ENCODE data around the gene CECR2. TPM values are rescaled to one million over a fixed set of nuclear protein-coding genes. Genes with fewer than 3 reads are reported as not detected.

CECR2 gene
- total and polyA plus RNA-seq, 7 experiments from 2014 or later, result 0.08 to 0.37 (median 0.15) TPM; not detected in 4

- H3K4me1 Mint-ChIP-seq, result peaks cover 0 to 3% (median 0%) of the 10 kb centered on the region in 7 donors
- peaks cover 0 to 23% (median 13%) of the 10 kb centered on the region in 5 donors for H3K27me3 Mint-ChIP-seq
- DNase-seq, result no peak
- no peaks in the 10 kb centered on the region for H3K36me3 Mint-ChIP-seq
- no peaks in the 10 kb centered on the region for H3K9me3 Mint-ChIP-seq
- ChIA-PET POLR2A (no interaction called here), CTCF (no interaction called here)
- ATAC-seq, result no peak
- Histone ChIP-seq H3K9me3 (ENCODE audit: control insufficient read depth in 2 of 3, low read length in 3 of 3) (no peaks in the 10 kb centered on the region), H3K27ac (ENCODE audit: low read depth, low read length) (no peak overlapping the region), H3K4me1 (ENCODE audit: control insufficient read depth in 2 of 2, insufficient read depth in 2 of 2, low read length in 2 of 2) (no peaks in the 10 kb centered on the region), H3K27me3 (ENCODE audit: control insufficient read depth in 2 of 2, insufficient read depth in 2 of 2, low read length in 2 of 2) (no peaks in the 10 kb centered on the region), H3K4me3 (ENCODE audit: low read length) (no peak overlapping the region), H3K36me3 (ENCODE audit: control insufficient read depth in 2 of 3, insufficient read depth in 3 of 3, low read length in 3 of 3) (no peaks in the 10 kb centered on the region)
- no peak overlapping the region for H3K27ac Mint-ChIP-seq
- intact Hi-C loops (cut with micrococcal nuclease), result no loop called here
- no peak overlapping the region for H3K4me3 Mint-ChIP-seq
Observed at GRCh38 chr22:17436382-17436980, 67.2 kb downstream of the CECR2 start.

- Mint-ChIP-seq H3K27me3 (peaks cover 0 to 23% (median 13%) of the 10 kb centered on the region in 5 donors), H3K36me3 (no peaks in the 10 kb centered on the region), H3K4me3 (no peak overlapping the region), H3K9me3 (no peaks in the 10 kb centered on the region), H3K27ac (no peak overlapping the region), H3K4me1 (peaks cover 0 to 3% (median 0%) of the 10 kb centered on the region in 7 donors)
- ChIA-PET CTCF (no interaction called here), POLR2A (no interaction called here)
- ATAC-seq (no peak), DNase-seq (no peak)
- Histone ChIP-seq H3K4me3 (ENCODE audit: low read length) (no peak overlapping the region), H3K4me1 (ENCODE audit: control insufficient read depth in 2 of 2, insufficient read depth in 2 of 2, low read length in 2 of 2) (no peaks in the 10 kb centered on the region), H3K36me3 (ENCODE audit: control insufficient read depth in 2 of 3, insufficient read depth in 3 of 3, low read length in 3 of 3) (no peaks in the 10 kb centered on the region), H3K9me3 (ENCODE audit: control insufficient read depth in 2 of 3, low read length in 3 of 3) (no peaks in the 10 kb centered on the region), H3K27ac (ENCODE audit: low read depth, low read length) (no peak overlapping the region), H3K27me3 (ENCODE audit: control insufficient read depth in 2 of 2, insufficient read depth in 2 of 2, low read length in 2 of 2) (no peaks in the 10 kb centered on the region)
- intact Hi-C loops (cut with micrococcal nuclease), result no loop called here
Observed at GRCh38 chr22:17436981-17437412, 67.7 kb downstream of the CECR2 start.

- Mint-ChIP-seq H3K9me3 (no peaks in the 10 kb centered on the region), H3K36me3 (no peaks in the 10 kb centered on the region), H3K4me3 (no peak overlapping the region), H3K27me3 (peaks cover 0 to 23% (median 13%) of the 10 kb centered on the region in 5 donors), H3K4me1 (peaks cover 0 to 3% (median 0%) of the 10 kb centered on the region in 7 donors), H3K27ac (no peak overlapping the region)
- no peak for ATAC-seq
- Histone ChIP-seq H3K27me3 (ENCODE audit: control insufficient read depth in 2 of 2, insufficient read depth in 2 of 2, low read length in 2 of 2) (no peaks in the 10 kb centered on the region), H3K4me1 (ENCODE audit: control insufficient read depth in 2 of 2, insufficient read depth in 2 of 2, low read length in 2 of 2) (no peaks in the 10 kb centered on the region), H3K36me3 (ENCODE audit: control insufficient read depth in 2 of 3, insufficient read depth in 3 of 3, low read length in 3 of 3) (no peaks in the 10 kb centered on the region), H3K9me3 (ENCODE audit: control insufficient read depth in 2 of 3, low read length in 3 of 3) (no peaks in the 10 kb centered on the region), H3K4me3 (ENCODE audit: low read length) (no peak overlapping the region), H3K27ac (ENCODE audit: low read depth, low read length) (no peak overlapping the region)
- no peak for DNase-seq
- intact Hi-C loops (cut with micrococcal nuclease), result no loop called here
- POLR2A ChIA-PET, result no interaction called here
- CTCF ChIA-PET, result no interaction called here
Observed at GRCh38 chr22:17438026-17438425, 68.8 kb downstream of the CECR2 start.

GRCh38 chr22:17441326-17441725, 72.1 kb downstream of the CECR2 start:
- Histone ChIP-seq H3K4me3 (ENCODE audit: low read length) (no peak overlapping the region), H3K36me3 (ENCODE audit: control insufficient read depth in 2 of 3, insufficient read depth in 3 of 3, low read length in 3 of 3) (no peaks in the 10 kb centered on the region), H3K27me3 (ENCODE audit: control insufficient read depth in 2 of 2, insufficient read depth in 2 of 2, low read length in 2 of 2) (no peaks in the 10 kb centered on the region), H3K27ac (ENCODE audit: low read depth, low read length) (no peak overlapping the region), H3K4me1 (ENCODE audit: control insufficient read depth in 2 of 2, insufficient read depth in 2 of 2, low read length in 2 of 2) (no peaks in the 10 kb centered on the region), H3K9me3 (ENCODE audit: control insufficient read depth in 2 of 3, low read length in 3 of 3) (no peaks in the 10 kb centered on the region)
- peaks cover 0 to 16% (median 13%) of the 10 kb centered on the region in 5 donors for H3K27me3 Mint-ChIP-seq
- ChIA-PET CTCF (no interaction called here), POLR2A (interaction anchor here (1.0 kb wide), 1 partner anchor 61 kb away, joined by 4 read pairs; no protein-coding TSS in a partner anchor)
- intact Hi-C loops (cut with micrococcal nuclease), result no loop called here
- no peaks in the 10 kb centered on the region for H3K9me3 Mint-ChIP-seq
- H3K4me1 Mint-ChIP-seq, result peaks cover 0 to 3% (median 0%) of the 10 kb centered on the region in 7 donors
- ATAC-seq (no peak), DNase-seq (no peak)
- H3K36me3 Mint-ChIP-seq, result no peaks in the 10 kb centered on the region
- no peak overlapping the region for H3K27ac Mint-ChIP-seq
- no peak overlapping the region for H3K4me3 Mint-ChIP-seq

- Mint-ChIP-seq H3K4me3 (no peak overlapping the region), H3K36me3 (no peaks in the 10 kb centered on the region), H3K4me1 (no peaks in the 10 kb centered on the region), H3K27me3 (peaks cover 0 to 8% (median 0%) of the 10 kb centered on the region in 5 donors), H3K27ac (no peak overlapping the region), H3K9me3 (no peaks in the 10 kb centered on the region)
- ChIA-PET CTCF (interaction anchor here (0.7 kb wide), 1 partner anchor 12 kb away, joined by 3 read pairs; no protein-coding TSS in a partner anchor), POLR2A (no interaction called here)
- no peak for DNase-seq
- Histone ChIP-seq H3K27ac (ENCODE audit: low read depth, low read length) (no peak overlapping the region), H3K9me3 (ENCODE audit: control insufficient read depth in 2 of 3, low read length in 3 of 3) (no peaks in the 10 kb centered on the region), H3K4me3 (ENCODE audit: low read length) (no peak overlapping the region), H3K27me3 (ENCODE audit: control insufficient read depth in 2 of 2, insufficient read depth in 2 of 2, low read length in 2 of 2) (no peaks in the 10 kb centered on the region), H3K4me1 (ENCODE audit: control insufficient read depth in 2 of 2, insufficient read depth in 2 of 2, low read length in 2 of 2) (no peaks in the 10 kb centered on the region), H3K36me3 (ENCODE audit: control insufficient read depth in 2 of 3, insufficient read depth in 3 of 3, low read length in 3 of 3) (no peaks in the 10 kb centered on the region)
- ATAC-seq, result no peak
- intact Hi-C loops (cut with micrococcal nuclease), result no loop called here
Observed at GRCh38 chr22:17443405-17444203, 74.3 kb downstream of the CECR2 start.

- Mint-ChIP-seq H3K4me1 (no peaks in the 10 kb centered on the region), H3K9me3 (no peaks in the 10 kb centered on the region)
- H3K36me3 ChIP-seq (ENCODE audit: control insufficient read depth in 2 of 3, insufficient read depth in 3 of 3, low read length in 3 of 3), result no peaks in the 10 kb centered on the region
Observed at GRCh38 chr22:17444204-17444504, 74.9 kb downstream of the CECR2 start.

GRCh38 chr22:17446698-17447097, 77.4 kb downstream of the CECR2 start:
- no peak overlapping the region for H3K4me3 Mint-ChIP-seq
- no peak for ATAC-seq

More at GRCh38 chr22:17444204-17444504, 74.9 kb downstream of the CECR2 start:
- H3K9me3 ChIP-seq (ENCODE audit: control insufficient read depth in 2 of 3, low read length in 3 of 3), result no peaks in the 10 kb centered on the region
- H3K27me3 Mint-ChIP-seq, result peaks cover 0 to 8% (median 0%) of the 10 kb centered on the region in 5 donors
- no peaks in the 10 kb centered on the region for H3K4me1 ChIP-seq (ENCODE audit: control insufficient read depth in 2 of 2, insufficient read depth in 2 of 2, low read length in 2 of 2)
- H3K27me3 ChIP-seq (ENCODE audit: control insufficient read depth in 2 of 2, insufficient read depth in 2 of 2, low read length in 2 of 2), result no peaks in the 10 kb centered on the region
- H3K4me3 ChIP-seq (ENCODE audit: low read length), result no peak overlapping the region
- DNase-seq (no peak), ATAC-seq (no peak)
- no peak overlapping the region for H3K27ac ChIP-seq (ENCODE audit: low read depth, low read length)
- no peaks in the 10 kb centered on the region for H3K36me3 Mint-ChIP-seq
- H3K4me3 Mint-ChIP-seq, result no peak overlapping the region
- ChIA-PET POLR2A (no interaction called here), CTCF (no interaction called here)
- intact Hi-C loops (cut with micrococcal nuclease), result no loop called here
- H3K27ac Mint-ChIP-seq, result no peak overlapping the region

More at GRCh38 chr22:17446698-17447097, 77.4 kb downstream of the CECR2 start:
- no peak overlapping the region for H3K27ac Mint-ChIP-seq
- Histone ChIP-seq H3K4me3 (ENCODE audit: low read length) (no peak overlapping the region), H3K36me3 (ENCODE audit: control insufficient read depth in 2 of 3, insufficient read depth in 3 of 3, low read length in 3 of 3) (no peaks in the 10 kb centered on the region), H3K4me1 (ENCODE audit: control insufficient read depth in 2 of 2, insufficient read depth in 2 of 2, low read length in 2 of 2) (no peaks in the 10 kb centered on the region), H3K9me3 (ENCODE audit: control insufficient read depth in 2 of 3, low read length in 3 of 3) (no peaks in the 10 kb centered on the region), H3K27me3 (ENCODE audit: control insufficient read depth in 2 of 2, insufficient read depth in 2 of 2, low read length in 2 of 2) (no peaks in the 10 kb centered on the region), H3K27ac (ENCODE audit: low read depth, low read length) (no peak overlapping the region)
- no peaks in the 10 kb centered on the region for H3K4me1 Mint-ChIP-seq
- intact Hi-C loops (cut with micrococcal nuclease), result no loop called here
- H3K27me3 Mint-ChIP-seq, result peaks cover 0 to 7% (median 0%) of the 10 kb centered on the region in 5 donors
- DNase-seq, result no peak
- no peaks in the 10 kb centered on the region for H3K36me3 Mint-ChIP-seq
- ChIA-PET CTCF (interaction anchor here (0.6 to 0.7 kb wide), 2 partner anchors 226 to 272 kb away, joined by 4 read pairs; no protein-coding TSS in a partner anchor), POLR2A (no interaction called here)
- no peaks in the 10 kb centered on the region for H3K9me3 Mint-ChIP-seq

Data from naive thymus-derived CD4-positive, alpha-beta T cell (primary cell).